ENCODE measurements around the gene CUEDC2.

DNA sequence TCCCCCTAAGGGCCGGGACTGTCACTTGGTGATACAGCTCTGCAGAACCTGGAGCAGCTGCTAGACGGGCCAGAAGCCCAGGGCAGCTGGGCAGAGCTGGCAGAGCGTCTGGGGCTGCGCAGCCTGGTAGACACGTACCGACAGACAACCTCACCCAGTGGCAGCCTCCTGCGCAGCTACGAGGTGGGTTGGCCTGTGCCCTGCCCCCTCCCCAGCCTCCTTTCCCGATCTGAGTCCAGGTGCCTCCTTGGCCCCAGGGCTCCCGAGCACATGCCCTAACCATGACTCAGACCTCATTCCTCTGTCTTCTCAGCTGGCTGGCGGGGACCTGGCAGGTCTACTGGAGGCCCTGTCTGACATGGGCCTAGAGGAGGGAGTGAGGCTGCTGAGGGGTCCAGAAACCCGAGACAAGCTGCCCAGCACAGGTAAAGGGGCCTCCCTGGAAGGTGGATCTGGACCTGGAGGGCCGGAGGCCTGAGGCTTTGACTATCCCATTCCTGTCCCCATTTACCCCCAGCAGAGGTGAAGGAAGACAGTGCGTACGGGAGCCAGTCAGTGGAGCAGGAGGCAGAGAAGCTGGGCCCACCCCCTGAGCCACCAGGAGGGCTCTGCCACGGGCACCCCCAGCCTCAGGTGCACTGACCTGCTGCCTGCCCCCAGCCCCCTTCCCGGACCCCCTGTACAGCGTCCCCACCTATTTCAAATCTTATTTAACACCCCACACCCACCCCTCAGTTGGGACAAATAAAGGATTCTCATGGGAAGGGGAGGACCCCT, 30.5 kb downstream of the CUEDC2 start:
- TF ChIP-seq, protein P1, sequence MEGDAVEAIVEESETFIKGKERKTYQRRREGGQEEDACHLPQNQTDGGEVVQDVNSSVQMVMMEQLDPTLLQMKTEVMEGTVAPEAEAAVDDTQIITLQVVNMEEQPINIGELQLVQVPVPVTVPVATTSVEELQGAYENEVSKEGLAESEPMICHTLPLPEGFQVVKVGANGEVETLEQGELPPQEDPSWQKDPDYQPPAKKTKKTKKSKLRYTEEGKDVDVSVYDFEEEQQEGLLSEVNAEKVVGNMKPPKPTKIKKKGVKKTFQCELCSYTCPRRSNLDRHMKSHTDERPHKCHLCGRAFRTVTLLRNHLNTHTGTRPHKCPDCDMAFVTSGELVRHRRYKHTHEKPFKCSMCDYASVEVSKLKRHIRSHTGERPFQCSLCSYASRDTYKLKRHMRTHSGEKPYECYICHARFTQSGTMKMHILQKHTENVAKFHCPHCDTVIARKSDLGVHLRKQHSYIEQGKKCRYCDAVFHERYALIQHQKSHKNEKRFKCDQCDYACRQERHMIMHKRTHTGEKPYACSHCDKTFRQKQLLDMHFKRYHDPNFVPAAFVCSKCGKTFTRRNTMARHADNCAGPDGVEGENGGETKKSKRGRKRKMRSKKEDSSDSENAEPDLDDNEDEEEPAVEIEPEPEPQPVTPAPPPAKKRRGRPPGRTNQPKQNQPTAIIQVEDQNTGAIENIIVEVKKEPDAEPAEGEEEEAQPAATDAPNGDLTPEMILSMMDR (IDR thresholded peaks at IDR 0.05) = no peak
- TF ChIP-seq, protein P2, sequence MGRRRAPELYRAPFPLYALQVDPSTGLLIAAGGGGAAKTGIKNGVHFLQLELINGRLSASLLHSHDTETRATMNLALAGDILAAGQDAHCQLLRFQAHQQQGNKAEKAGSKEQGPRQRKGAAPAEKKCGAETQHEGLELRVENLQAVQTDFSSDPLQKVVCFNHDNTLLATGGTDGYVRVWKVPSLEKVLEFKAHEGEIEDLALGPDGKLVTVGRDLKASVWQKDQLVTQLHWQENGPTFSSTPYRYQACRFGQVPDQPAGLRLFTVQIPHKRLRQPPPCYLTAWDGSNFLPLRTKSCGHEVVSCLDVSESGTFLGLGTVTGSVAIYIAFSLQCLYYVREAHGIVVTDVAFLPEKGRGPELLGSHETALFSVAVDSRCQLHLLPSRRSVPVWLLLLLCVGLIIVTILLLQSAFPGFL (CRISPR knock-in tag; IDR thresholded peaks at IDR 0.05; ENCODE audit: borderline replicate concordance) = no peak
- TF ChIP-seq GTF2I (CRISPR knock-in tag; conservative IDR thresholded peaks at IDR 0.05) (no peak), ZNF396 (CRISPR knock-in tag; IDR thresholded peaks at IDR 0.05; ENCODE audit: borderline replicate concordance) (no peak), JUN (CRISPR knock-in tag; IDR thresholded peaks at IDR 0.05) (no peak), ZNF423 (CRISPR knock-in tag; IDR thresholded peaks at IDR 0.05) (no peak)
- TF ChIP-seq, protein P3, sequence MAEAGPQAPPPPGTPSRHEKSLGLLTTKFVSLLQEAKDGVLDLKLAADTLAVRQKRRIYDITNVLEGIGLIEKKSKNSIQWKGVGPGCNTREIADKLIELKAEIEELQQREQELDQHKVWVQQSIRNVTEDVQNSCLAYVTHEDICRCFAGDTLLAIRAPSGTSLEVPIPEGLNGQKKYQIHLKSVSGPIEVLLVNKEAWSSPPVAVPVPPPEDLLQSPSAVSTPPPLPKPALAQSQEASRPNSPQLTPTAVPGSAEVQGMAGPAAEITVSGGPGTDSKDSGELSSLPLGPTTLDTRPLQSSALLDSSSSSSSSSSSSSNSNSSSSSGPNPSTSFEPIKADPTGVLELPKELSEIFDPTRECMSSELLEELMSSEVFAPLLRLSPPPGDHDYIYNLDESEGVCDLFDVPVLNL (CRISPR knock-in tag; IDR thresholded peaks at IDR 0.05; ENCODE audit: borderline replicate concordance, low read depth) = no peak
- TF ChIP-seq, protein P4, sequence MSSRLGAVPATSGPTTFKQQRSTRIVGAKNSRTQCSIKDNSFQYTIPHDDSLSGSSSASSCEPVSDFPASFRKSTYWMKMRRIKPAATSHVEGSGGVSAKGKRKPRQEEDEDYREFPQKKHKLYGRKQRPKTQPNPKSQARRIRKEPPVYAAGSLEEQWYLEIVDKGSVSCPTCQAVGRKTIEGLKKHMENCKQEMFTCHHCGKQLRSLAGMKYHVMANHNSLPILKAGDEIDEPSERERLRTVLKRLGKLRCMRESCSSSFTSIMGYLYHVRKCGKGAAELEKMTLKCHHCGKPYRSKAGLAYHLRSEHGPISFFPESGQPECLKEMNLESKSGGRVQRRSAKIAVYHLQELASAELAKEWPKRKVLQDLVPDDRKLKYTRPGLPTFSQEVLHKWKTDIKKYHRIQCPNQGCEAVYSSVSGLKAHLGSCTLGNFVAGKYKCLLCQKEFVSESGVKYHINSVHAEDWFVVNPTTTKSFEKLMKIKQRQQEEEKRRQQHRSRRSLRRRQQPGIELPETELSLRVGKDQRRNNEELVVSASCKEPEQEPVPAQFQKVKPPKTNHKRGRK (CRISPR knock-in tag; IDR thresholded peaks at IDR 0.05; ENCODE audit: borderline replicate concordance) = no peak

Measured in WTC11 (cell line).